HepG2 (cell line): ENCODE measurements around the gene PACS1.

Experiments used
- CEBPB ChIP-seq: IDR thresholded peaks from 2 replicates; pipeline ENCODE4 v1.6.1; 2011; ENCODE audit warnings: low read depth, low read length, improper control_type of control experiment, borderline replicate concordance
- CEBPG ChIP-seq: IDR thresholded peaks from 2 replicates; pipeline ENCODE4 v1.6.1; 2016
- GABPA ChIP-seq, 2 experiments: IDR thresholded peaks; 2 replicates each; pipeline ENCODE4 v1.6.1; 2011 to 2016; ENCODE audit warnings: low read depth in 2 of 2, low read length in 1 of 2, missing biosample characterization in 1 of 2, missing genetic modification characterization in 1 of 2
- NFKB2 ChIP-seq: sonication (generic); formaldehyde crosslinking; IDR thresholded peaks from 2 replicates; pipeline ENCODE4 v1.4.0; 2020; ENCODE audit warnings: missing genetic modification reagents, borderline replicate concordance
- POLR2G ChIP-seq: fragments of 200-400 bp; formaldehyde crosslinking; IDR thresholded peaks from 2 replicates; pipeline ENCODE4 v1.6.1; 2018; ENCODE audit warnings: mild to moderate bottlenecking, low read depth, low read length, moderate library complexity
- TF ChIP-seq, protein P1 (sequence below): sonication (generic); formaldehyde crosslinking; IDR thresholded peaks from 2 replicates; pipeline ENCODE4 v1.5.0; 2020; ENCODE audit warnings: missing genetic modification reagents, mild to moderate bottlenecking, borderline replicate concordance
- TF ChIP-seq, protein P2 (sequence below): sonication (generic); formaldehyde crosslinking; conservative IDR thresholded peaks from 2 replicates; pipeline ENCODE4 v1.5.0; 2020; ENCODE audit warnings: missing genetic modification reagents

GRCh38 chr11:66262696-66263095 is 192.6 kb downstream of the PACS1 start:
- TF ChIP-seq, protein P1, sequence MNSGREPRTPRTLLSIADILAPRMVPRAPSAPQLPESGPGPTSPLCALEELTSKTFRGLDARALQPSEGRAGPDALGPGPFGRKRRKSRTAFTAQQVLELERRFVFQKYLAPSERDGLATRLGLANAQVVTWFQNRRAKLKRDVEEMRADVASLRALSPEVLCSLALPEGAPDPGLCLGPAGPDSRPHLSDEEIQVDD = no peak
- TF ChIP-seq CEBPB (no peak), NFKB2 (CRISPR knock-in tag) (no peak), GABPA (IDR thresholded peaks at IDR 0.05; ENCODE audit: low read depth, low read length) (no peak), GABPA (CRISPR knock-in tag; IDR thresholded peaks at IDR 0.05; ENCODE audit: low read depth) (no peak), POLR2G (no peak), CEBPG (CRISPR knock-in tag) (no peak)
- TF ChIP-seq, protein P2, sequence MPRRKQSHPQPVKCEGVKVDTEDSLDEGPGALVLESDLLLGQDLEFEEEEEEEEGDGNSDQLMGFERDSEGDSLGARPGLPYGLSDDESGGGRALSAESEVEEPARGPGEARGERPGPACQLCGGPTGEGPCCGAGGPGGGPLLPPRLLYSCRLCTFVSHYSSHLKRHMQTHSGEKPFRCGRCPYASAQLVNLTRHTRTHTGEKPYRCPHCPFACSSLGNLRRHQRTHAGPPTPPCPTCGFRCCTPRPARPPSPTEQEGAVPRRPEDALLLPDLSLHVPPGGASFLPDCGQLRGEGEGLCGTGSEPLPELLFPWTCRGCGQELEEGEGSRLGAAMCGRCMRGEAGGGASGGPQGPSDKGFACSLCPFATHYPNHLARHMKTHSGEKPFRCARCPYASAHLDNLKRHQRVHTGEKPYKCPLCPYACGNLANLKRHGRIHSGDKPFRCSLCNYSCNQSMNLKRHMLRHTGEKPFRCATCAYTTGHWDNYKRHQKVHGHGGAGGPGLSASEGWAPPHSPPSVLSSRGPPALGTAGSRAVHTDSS (CRISPR knock-in tag) = no peak
